Effector memory CD4-positive, alpha-beta T cell (primary cell): Measurements from ENCODE around the gene SIRPA.
"Not testable (repeated sequence)": the region's sequence is repeated elsewhere in the genome, so short reads cannot be mapped to it uniquely, and the experiment has no call there.

Experiments used
- DNase-seq, 3 donors: peaks; one replicate each; pipeline ENCODE4 v3.0.0-alpha.2; 2020
- H3K27ac ChIP-seq: 2 replicates; pipeline ENCODE4 v1.7.0; 2013; ENCODE audit warnings: mild to moderate bottlenecking, low read length, moderate library complexity; ENCODE audit not compliant: insufficient read depth, poor library complexity, severe bottlenecking
- H3K27me3 ChIP-seq: replicated peaks from 2 replicates; pipeline ENCODE4 v1.7.0; 2013; ENCODE audit warnings: mild to moderate bottlenecking, low read length; ENCODE audit not compliant: insufficient read depth, control insufficient read depth, poor library complexity, severe bottlenecking
- H3K36me3 ChIP-seq: 2 replicates; pipeline ENCODE4 v1.7.0; 2013; ENCODE audit warnings: mild to moderate bottlenecking, low read length, moderate library complexity; ENCODE audit not compliant: control insufficient read depth, insufficient read depth
- H3K4me1 ChIP-seq: 2 replicates; pipeline ENCODE4 v1.7.0; 2013; ENCODE audit warnings: low read length, mild to moderate bottlenecking; ENCODE audit not compliant: control insufficient read depth, insufficient read depth, poor library complexity, severe bottlenecking
- H3K4me3 ChIP-seq: 2 replicates; pipeline ENCODE4 v1.7.0; 2013; ENCODE audit warnings: low read length, low read depth, mild to moderate bottlenecking; ENCODE audit not compliant: insufficient read depth, poor library complexity, severe bottlenecking
- H3K9me3 ChIP-seq: 2 replicates; pipeline ENCODE4 v1.7.0; 2013; ENCODE audit warnings: mild to moderate bottlenecking, low read length, moderate library complexity; ENCODE audit not compliant: control insufficient read depth

The SIRPA gene

GRCh38 chr20:1912646-1913045 lies 17.4 kb downstream of the SIRPA start:
- no peaks in the 10 kb centered on the region for H3K4me1 ChIP-seq
- H3K27me3 ChIP-seq: no peaks in the 10 kb centered on the region
- no peak overlapping the region for H3K27ac ChIP-seq
- DNase-seq: no peak
- no peak overlapping the region for H3K4me3 ChIP-seq
- no peaks in the 10 kb centered on the region for H3K9me3 ChIP-seq
- H3K36me3 ChIP-seq: no peaks in the 10 kb centered on the region

- not testable (repeated sequence) for H3K27ac ChIP-seq, H3K36me3 ChIP-seq
Observed at GRCh38 chr20:1915233-1915632, 20.0 kb downstream of the SIRPA start.

GRCh38 chr20:1915725-1916124 lies 20.5 kb downstream of the SIRPA start:
- Histone ChIP-seq H3K36me3 (no peaks in the 10 kb centered on the region), H3K27me3 (no peaks in the 10 kb centered on the region), H3K4me3 (no peak overlapping the region), H3K27ac (no peak overlapping the region), H3K9me3 (no peaks in the 10 kb centered on the region), H3K4me1 (no peaks in the 10 kb centered on the region)
- no peak for DNase-seq

More at GRCh38 chr20:1915233-1915632, 20.0 kb downstream of the SIRPA start:
- not testable (repeated sequence) for DNase-seq, H3K27me3 ChIP-seq, H3K4me1 ChIP-seq, H3K4me3 ChIP-seq, H3K9me3 ChIP-seq

GRCh38 chr20:1917786-1918185 lies 22.6 kb downstream of the SIRPA start:
- H3K27ac ChIP-seq: no peak overlapping the region

GRCh38 chr20:1918491-1919165 lies 23.4 kb downstream of the SIRPA start:
- no peak for DNase-seq
- no peaks in the 10 kb centered on the region for H3K36me3 ChIP-seq

More at GRCh38 chr20:1917786-1918185, 22.6 kb downstream of the SIRPA start:
- Histone ChIP-seq H3K4me3 (no peak overlapping the region), H3K36me3 (no peaks in the 10 kb centered on the region), H3K9me3 (no peaks in the 10 kb centered on the region), H3K27me3 (no peaks in the 10 kb centered on the region), H3K4me1 (no peaks in the 10 kb centered on the region)
- no peak for DNase-seq

GRCh38 chr20:1920252-1920651 lies 25.0 kb downstream of the SIRPA start:
- no peak for DNase-seq
- no peak overlapping the region for H3K27ac ChIP-seq
- no peaks in the 10 kb centered on the region for H3K27me3 ChIP-seq
- no peaks in the 10 kb centered on the region for H3K4me1 ChIP-seq
- no peak overlapping the region for H3K4me3 ChIP-seq
- H3K9me3 ChIP-seq: no peaks in the 10 kb centered on the region
- no peaks in the 10 kb centered on the region for H3K36me3 ChIP-seq

More at GRCh38 chr20:1918491-1919165, 23.4 kb downstream of the SIRPA start:
- Histone ChIP-seq H3K4me3 (no peak overlapping the region), H3K27me3 (no peaks in the 10 kb centered on the region), H3K4me1 (no peaks in the 10 kb centered on the region), H3K9me3 (no peaks in the 10 kb centered on the region), H3K27ac (no peak overlapping the region)

GRCh38 chr20:1920826-1921225 lies 25.6 kb downstream of the SIRPA start:
- no peaks in the 10 kb centered on the region for H3K36me3 ChIP-seq

GRCh38 chr20:1921985-1922384 lies 26.8 kb downstream of the SIRPA start:
- not testable (repeated sequence) for H3K36me3 ChIP-seq, H3K4me1 ChIP-seq, H3K27me3 ChIP-seq, H3K9me3 ChIP-seq, H3K4me3 ChIP-seq, H3K27ac ChIP-seq, DNase-seq

More at GRCh38 chr20:1920826-1921225, 25.6 kb downstream of the SIRPA start:
- no peak overlapping the region for H3K4me3 ChIP-seq
- no peak overlapping the region for H3K27ac ChIP-seq
- DNase-seq: no peak
- no peaks in the 10 kb centered on the region for H3K4me1 ChIP-seq
- H3K27me3 ChIP-seq: no peaks in the 10 kb centered on the region
- H3K9me3 ChIP-seq: no peaks in the 10 kb centered on the region

GRCh38 chr20:1922786-1923185 lies 27.6 kb downstream of the SIRPA start:
- no peaks in the 10 kb centered on the region for H3K9me3 ChIP-seq
- no peaks in the 10 kb centered on the region for H3K4me1 ChIP-seq
- H3K4me3 ChIP-seq: no peak overlapping the region
- no peaks in the 10 kb centered on the region for H3K27me3 ChIP-seq
- H3K27ac ChIP-seq: no peak overlapping the region
- DNase-seq: no peak
- H3K36me3 ChIP-seq: no peaks in the 10 kb centered on the region

GRCh38 chr20:1924910-1925861 lies 30.0 kb downstream of the SIRPA start:
- DNase-seq: no peak
- H3K4me1 ChIP-seq: no peaks in the 10 kb centered on the region
- H3K9me3 ChIP-seq: no peaks in the 10 kb centered on the region
- H3K4me3 ChIP-seq: no peak overlapping the region
- H3K27me3 ChIP-seq: no peaks in the 10 kb centered on the region
- no peak overlapping the region for H3K27ac ChIP-seq
- no peaks in the 10 kb centered on the region for H3K36me3 ChIP-seq
